Panc1 (cell line): ENCODE results near the gene RGN.

ENCODE experiments used
- POLR2AphosphoS5 ChIP-seq: IDR thresholded peaks from 2 replicates; pipeline ENCODE4 v1.6.1; 2012; ENCODE audit warnings: mild to moderate bottlenecking, low read depth, low read length, moderate library complexity
- SIN3A ChIP-seq: IDR thresholded peaks from 2 replicates; pipeline ENCODE4 v1.6.1; 2012; ENCODE audit warnings: low read depth, mild to moderate bottlenecking, low read length, moderate library complexity, borderline replicate concordance; ENCODE audit not compliant: insufficient read depth
- TF ChIP-seq, protein P1 (sequence below): fragments of 450-650 bp; IDR thresholded peaks from 2 replicates; pipeline ENCODE4 v1.5.1; 2017; ENCODE audit warnings: mild to moderate bottlenecking

DNA sequence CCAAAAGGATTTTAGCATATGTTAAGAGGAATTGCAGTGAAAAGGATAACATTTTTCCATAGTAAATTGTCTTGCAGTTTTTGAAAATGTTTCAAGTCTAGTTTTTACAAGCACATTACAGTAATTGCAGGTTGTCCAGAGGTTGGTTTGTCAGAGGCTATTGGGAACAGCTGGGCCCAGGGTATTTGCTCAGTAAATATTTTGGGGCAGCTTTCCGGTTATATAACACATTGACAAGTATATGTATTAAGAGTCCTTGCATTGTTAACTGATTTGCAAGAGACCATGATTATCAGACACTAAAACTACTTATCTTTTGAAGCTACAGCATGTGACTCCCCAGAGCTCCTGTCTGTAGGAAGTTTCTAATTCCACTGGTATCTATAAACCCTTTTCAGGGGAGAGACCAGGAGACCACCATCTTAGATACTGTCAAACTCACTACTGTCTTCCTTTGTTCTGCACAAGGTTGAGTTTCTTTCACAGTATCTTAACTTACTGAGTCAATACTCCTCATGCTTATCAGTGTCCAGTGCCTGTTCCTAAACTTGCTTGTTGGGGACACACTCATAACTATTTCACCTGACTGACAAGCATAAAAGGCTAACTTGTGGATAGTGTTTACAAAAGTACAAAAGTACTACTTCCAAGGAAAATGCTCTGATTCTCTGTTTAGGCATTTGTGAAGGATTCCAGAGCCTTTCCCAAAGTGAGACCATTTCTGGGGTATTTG is 18.9 kb upstream of the RGN start:
- TF ChIP-seq, protein P1, sequence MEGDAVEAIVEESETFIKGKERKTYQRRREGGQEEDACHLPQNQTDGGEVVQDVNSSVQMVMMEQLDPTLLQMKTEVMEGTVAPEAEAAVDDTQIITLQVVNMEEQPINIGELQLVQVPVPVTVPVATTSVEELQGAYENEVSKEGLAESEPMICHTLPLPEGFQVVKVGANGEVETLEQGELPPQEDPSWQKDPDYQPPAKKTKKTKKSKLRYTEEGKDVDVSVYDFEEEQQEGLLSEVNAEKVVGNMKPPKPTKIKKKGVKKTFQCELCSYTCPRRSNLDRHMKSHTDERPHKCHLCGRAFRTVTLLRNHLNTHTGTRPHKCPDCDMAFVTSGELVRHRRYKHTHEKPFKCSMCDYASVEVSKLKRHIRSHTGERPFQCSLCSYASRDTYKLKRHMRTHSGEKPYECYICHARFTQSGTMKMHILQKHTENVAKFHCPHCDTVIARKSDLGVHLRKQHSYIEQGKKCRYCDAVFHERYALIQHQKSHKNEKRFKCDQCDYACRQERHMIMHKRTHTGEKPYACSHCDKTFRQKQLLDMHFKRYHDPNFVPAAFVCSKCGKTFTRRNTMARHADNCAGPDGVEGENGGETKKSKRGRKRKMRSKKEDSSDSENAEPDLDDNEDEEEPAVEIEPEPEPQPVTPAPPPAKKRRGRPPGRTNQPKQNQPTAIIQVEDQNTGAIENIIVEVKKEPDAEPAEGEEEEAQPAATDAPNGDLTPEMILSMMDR: no peak
- no peak for TF ChIP-seq SIN3A
- TF ChIP-seq POLR2AphosphoS5: no peak
